K562 (cell line): ENCODE results near the gene LAMTOR5. TPM values are rescaled to one million over a fixed set of nuclear protein-coding genes. Genes with fewer than 3 reads are reported as not detected.

Experiments used
- ARID2 ChIP-seq: fragments of 450-650 bp; IDR thresholded peaks from 2 replicates; pipeline ENCODE4 v1.6.1; 2017; ENCODE audit warnings: antibody characterized with exemption, mild to moderate bottlenecking
- ATF3 ChIP-seq, 2 experiments: fragments of 450-650 bp in 1 of 2; sonication (generic) in 1 of 2; formaldehyde crosslinking in 1 of 2; IDR thresholded peaks in 1 of 2; conservative IDR thresholded peaks in 1 of 2; 2 replicates each; pipeline versions ENCODE4 v1.6.1 to v1.8.1; 2016 to 2023; ENCODE audit warnings: mild to moderate bottlenecking in 2 of 2, moderate library complexity in 2 of 2, inconsistent platforms in 1 of 2, missing genetic modification reagents in 1 of 2
- CBX3 ChIP-seq, 2 experiments: IDR thresholded peaks; 1 replicate in 1 of 2; 2 replicates in 1 of 2; pipeline ENCODE4 v1.6.1; 2012; ENCODE audit warnings: inconsistent platforms in 2 of 2, low read length in 2 of 2, borderline replicate concordance in 1 of 2, control low read depth in 1 of 2
- HNRNPL ChIP-seq: fragments of 200-400 bp; formaldehyde crosslinking; IDR thresholded peaks from 2 replicates; pipeline ENCODE4 v1.6.1; 2017; ENCODE audit warnings: low read depth, mild to moderate bottlenecking, low read length
- HNRNPUL1 ChIP-seq: fragments of 200-400 bp; formaldehyde crosslinking; IDR thresholded peaks from 2 replicates; pipeline ENCODE4 v1.6.1; 2017; ENCODE audit warnings: low read length
- MBD1 ChIP-seq: fragments of 250-450 bp; sonication (Bioruptor Pico); IDR thresholded peaks from 2 replicates; pipeline ENCODE4 v1.8.0; 2022; ENCODE audit warnings: inconsistent platforms
- POLR3A ChIP-seq: IDR thresholded peaks from 2 replicates; pipeline ENCODE4 v1.6.1; 2011; ENCODE audit warnings: borderline replicate concordance, mild to moderate bottlenecking, moderate library complexity; ENCODE audit not compliant: insufficient read length, insufficient read depth; ENCODE audit errors: extremely low read depth
- PTTG1 ChIP-seq: fragments of 450-650 bp; IDR thresholded peaks from 2 replicates; pipeline ENCODE4 v1.6.1; 2016; ENCODE audit warnings: low read depth, mild to moderate bottlenecking, missing genetic modification characterization, missing compliant biosample characterization
- RB1 ChIP-seq: fragments of 450-650 bp; IDR thresholded peaks from 2 replicates; pipeline ENCODE4 v1.6.1; 2017; ENCODE audit warnings: low read depth, mild to moderate bottlenecking
- RBM14 ChIP-seq: fragments of 200-400 bp; formaldehyde crosslinking; IDR thresholded peaks from 2 replicates; pipeline ENCODE4 v1.6.1; 2018; ENCODE audit warnings: low read depth, mild to moderate bottlenecking, low read length, moderate library complexity, borderline replicate concordance; ENCODE audit not compliant: insufficient read depth
- SAFB2 ChIP-seq: fragments of 200-400 bp; formaldehyde crosslinking; IDR thresholded peaks from 2 replicates; pipeline ENCODE4 v1.6.1; 2018; ENCODE audit warnings: borderline replicate concordance, low read length, low read depth, moderate library complexity; ENCODE audit not compliant: severe bottlenecking
- SETDB1 ChIP-seq: IDR thresholded peaks from one replicate; pipeline ENCODE4 v1.6.1; 2012; ENCODE audit warnings: low read length, control low read depth, inconsistent platforms
- SOX6 ChIP-seq: fragments of 450-650 bp; IDR thresholded peaks from 2 replicates; pipeline ENCODE4 v1.6.1; 2014; ENCODE audit warnings: mild to moderate bottlenecking
- TEAD4 ChIP-seq, 2 experiments: sonication (generic) in 1 of 2; formaldehyde crosslinking in 1 of 2; IDR thresholded peaks; 2 replicates each; pipeline versions ENCODE4 v1.6.1 to v1.8.0; 2012 to 2022; ENCODE audit warnings: borderline replicate concordance in 1 of 2, inconsistent platforms in 1 of 2, low read length in 1 of 2, mild to moderate bottlenecking in 1 of 2, missing genetic modification reagents in 1 of 2
- TFAP4 ChIP-seq: sonication (generic); formaldehyde crosslinking; IDR thresholded peaks from 2 replicates; pipeline ENCODE4 v1.8.0; 2022; ENCODE audit warnings: missing genetic modification reagents, mild to moderate bottlenecking, moderate library complexity, borderline replicate concordance
- TRIM24 ChIP-seq, 2 experiments: fragments of 450-650 bp; IDR thresholded peaks; 2 replicates each; pipeline ENCODE4 v1.6.1; 2016
- ZBTB26 ChIP-seq: fragments of 450-650 bp; formaldehyde crosslinking; IDR thresholded peaks from 2 replicates; pipeline ENCODE4 v1.4.0; 2022; ENCODE audit warnings: missing genetic modification characterization
- ZBTB34 ChIP-seq: fragments of 250-450 bp; sonication (Bioruptor Pico); IDR thresholded peaks from 2 replicates; pipeline ENCODE4 v1.8.0; 2021; ENCODE audit warnings: mild to moderate bottlenecking, moderate library complexity
- ZKSCAN8 ChIP-seq: fragments of 200-800 bp; sonication (Bioruptor generic); IDR thresholded peaks from 2 replicates; pipeline ENCODE4 v1.6.1; 2016; ENCODE audit warnings: missing genetic modification characterization, missing compliant biosample characterization
- ZNF140 ChIP-seq: fragments of 250-450 bp; sonication (Bioruptor Pico); IDR thresholded peaks from 2 replicates; pipeline ENCODE4 v1.8.0; 2021; ENCODE audit warnings: moderate library complexity, mild to moderate bottlenecking, inconsistent platforms
- polyA plus RNA-seq, 8 experiments: library from polyadenylated mRNA; depleted of rRNA in 4 of 8; stranded (reverse) in 5 of 8; unstranded in 3 of 8; fragments of >200 nt; fragmentation: Nextera tagmentation in 2 of 8; fragmentation: Illumina TruSeq in 1 of 8; extraction: Ambion mirVana in 2 of 8; extraction: Trizol in 1 of 8; gene quantifications; 2 replicates each; pipeline versions ENCODE4 v1.2.1 to v1.2.3, GENCODE V29; 2011 to 2014; ENCODE audit warnings: inconsistent platforms in 1 of 8, missing spikeins in 1 of 8
- total RNA-seq, 7 experiments: library from RNA; depleted of rRNA in 6 of 7; stranded (reverse); fragments of >200 nt in 6 of 7; fragmentation: Illumina TruSeq in 2 of 7; extraction: Trizol in 2 of 7; gene quantifications; 2 replicates each; pipeline versions ENCODE4 v1.2.1 to v1.2.3, GENCODE V29; 2011 to 2021; ENCODE audit warnings: low replicate concordance in 1 of 7

Gene LAMTOR5
- total and polyA plus RNA-seq, 9 of the 15 experiments (the other 6 are each of a cell fraction or from before 2014, with no cell fraction given) = 118 to 712 (median 241) TPM

- no peak for TF ChIP-seq TEAD4 (IDR thresholded peaks at IDR 0.05; ENCODE audit: low read length)
- TF ChIP-seq TEAD4 (CRISPR knock-in tag; IDR thresholded peaks at IDR 0.05; ENCODE audit: borderline replicate concordance) = no peak
- TF ChIP-seq SOX6 = peak; percentile 10; the same call in 1 of the 2 replicates
- TF ChIP-seq TRIM24 (IDR thresholded peaks at IDR 0.05) = 0 out of 4 replicates have a peak, but pooled peaks of 1 of the 2 experiments have one; percentile 24
- TF ChIP-seq POLR3A = no peak
- no peak for TF ChIP-seq ZBTB26 (CRISPR knock-in tag)
- TF ChIP-seq RB1 = no peak
- peak; percentile 42 for TF ChIP-seq ATF3 (IDR thresholded peaks at IDR 0.05)
- TF ChIP-seq ATF3 (CRISPR knock-in tag; conservative IDR thresholded peaks at IDR 0.05) = no peak
- no peak for TF ChIP-seq PTTG1
- peak; percentile 50; the same call in 1 of the 2 replicates for TF ChIP-seq TFAP4 (CRISPR knock-in tag)
- no peak for TF ChIP-seq ARID2
- TF ChIP-seq HNRNPUL1 = no peak
- TF ChIP-seq MBD1 (CRISPR knock-in tag) = no peak
- no peak for TF ChIP-seq ZNF140 (CRISPR knock-in tag)
- no peak for TF ChIP-seq RBM14
- TF ChIP-seq SETDB1 = no peak
- TF ChIP-seq SAFB2 = no peak
- TF ChIP-seq ZBTB34 (CRISPR knock-in tag) = no peak
- no peak for TF ChIP-seq HNRNPL
- no peak for TF ChIP-seq ZKSCAN8 (CRISPR knock-in tag)
- TF ChIP-seq CBX3 (IDR thresholded peaks at IDR 0.05; ENCODE audit: borderline replicate concordance in 1 of 2, low read length in 2 of 2) = no peak
These were observed 26.3 kb upstream of the LAMTOR5 start (continued) for GRCh38 chr1:110433803-110434202.
